HL-60 (cell line): ENCODE measurements around the gene REEP1.

ENCODE experiments used
- GABPA ChIP-seq: IDR thresholded peaks from 2 replicates; pipeline ENCODE4 v1.6.1; 2012; ENCODE audit warnings: low read depth
- POLR2AphosphoS5 ChIP-seq: IDR thresholded peaks from 2 replicates; pipeline ENCODE4 v1.6.1; 2012; ENCODE audit warnings: low read depth
- TF ChIP-seq, protein P1 (sequence below): IDR thresholded peaks from one replicate; pipeline ENCODE4 v1.5.1; 2011; ENCODE audit warnings: low read length, control low read depth, inconsistent platforms; ENCODE audit not compliant: insufficient read depth
- TF ChIP-seq, protein P2 (sequence below): IDR thresholded peaks from 2 replicates; pipeline ENCODE4 v1.6.1; 2012; ENCODE audit warnings: low read depth; ENCODE audit not compliant: insufficient replicate concordance

DNA sequence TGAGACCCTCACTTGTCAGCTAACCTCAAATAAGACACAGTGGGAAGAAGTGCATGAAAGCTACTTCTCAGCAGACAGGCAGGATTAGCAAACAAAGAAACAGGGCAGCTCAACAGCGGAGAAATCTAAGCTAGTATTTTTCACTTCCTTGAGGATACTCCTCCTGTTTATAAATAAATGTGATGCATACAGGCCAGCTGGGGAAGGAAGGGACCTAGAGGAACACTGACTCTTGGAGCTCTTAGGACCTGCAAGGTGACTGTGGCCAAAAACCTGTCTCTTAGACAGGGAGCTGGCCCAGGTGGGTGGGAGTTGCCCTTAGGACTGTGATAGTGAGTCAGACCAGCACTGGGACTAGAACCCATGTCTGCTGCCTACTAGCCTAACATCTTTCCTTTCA is 4.8 kb downstream of the REEP1 start:
- TF ChIP-seq POLR2AphosphoS5 (no peak), GABPA (no peak)
- TF ChIP-seq, protein P1, sequence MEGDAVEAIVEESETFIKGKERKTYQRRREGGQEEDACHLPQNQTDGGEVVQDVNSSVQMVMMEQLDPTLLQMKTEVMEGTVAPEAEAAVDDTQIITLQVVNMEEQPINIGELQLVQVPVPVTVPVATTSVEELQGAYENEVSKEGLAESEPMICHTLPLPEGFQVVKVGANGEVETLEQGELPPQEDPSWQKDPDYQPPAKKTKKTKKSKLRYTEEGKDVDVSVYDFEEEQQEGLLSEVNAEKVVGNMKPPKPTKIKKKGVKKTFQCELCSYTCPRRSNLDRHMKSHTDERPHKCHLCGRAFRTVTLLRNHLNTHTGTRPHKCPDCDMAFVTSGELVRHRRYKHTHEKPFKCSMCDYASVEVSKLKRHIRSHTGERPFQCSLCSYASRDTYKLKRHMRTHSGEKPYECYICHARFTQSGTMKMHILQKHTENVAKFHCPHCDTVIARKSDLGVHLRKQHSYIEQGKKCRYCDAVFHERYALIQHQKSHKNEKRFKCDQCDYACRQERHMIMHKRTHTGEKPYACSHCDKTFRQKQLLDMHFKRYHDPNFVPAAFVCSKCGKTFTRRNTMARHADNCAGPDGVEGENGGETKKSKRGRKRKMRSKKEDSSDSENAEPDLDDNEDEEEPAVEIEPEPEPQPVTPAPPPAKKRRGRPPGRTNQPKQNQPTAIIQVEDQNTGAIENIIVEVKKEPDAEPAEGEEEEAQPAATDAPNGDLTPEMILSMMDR, result no peak
- TF ChIP-seq, protein P2, sequence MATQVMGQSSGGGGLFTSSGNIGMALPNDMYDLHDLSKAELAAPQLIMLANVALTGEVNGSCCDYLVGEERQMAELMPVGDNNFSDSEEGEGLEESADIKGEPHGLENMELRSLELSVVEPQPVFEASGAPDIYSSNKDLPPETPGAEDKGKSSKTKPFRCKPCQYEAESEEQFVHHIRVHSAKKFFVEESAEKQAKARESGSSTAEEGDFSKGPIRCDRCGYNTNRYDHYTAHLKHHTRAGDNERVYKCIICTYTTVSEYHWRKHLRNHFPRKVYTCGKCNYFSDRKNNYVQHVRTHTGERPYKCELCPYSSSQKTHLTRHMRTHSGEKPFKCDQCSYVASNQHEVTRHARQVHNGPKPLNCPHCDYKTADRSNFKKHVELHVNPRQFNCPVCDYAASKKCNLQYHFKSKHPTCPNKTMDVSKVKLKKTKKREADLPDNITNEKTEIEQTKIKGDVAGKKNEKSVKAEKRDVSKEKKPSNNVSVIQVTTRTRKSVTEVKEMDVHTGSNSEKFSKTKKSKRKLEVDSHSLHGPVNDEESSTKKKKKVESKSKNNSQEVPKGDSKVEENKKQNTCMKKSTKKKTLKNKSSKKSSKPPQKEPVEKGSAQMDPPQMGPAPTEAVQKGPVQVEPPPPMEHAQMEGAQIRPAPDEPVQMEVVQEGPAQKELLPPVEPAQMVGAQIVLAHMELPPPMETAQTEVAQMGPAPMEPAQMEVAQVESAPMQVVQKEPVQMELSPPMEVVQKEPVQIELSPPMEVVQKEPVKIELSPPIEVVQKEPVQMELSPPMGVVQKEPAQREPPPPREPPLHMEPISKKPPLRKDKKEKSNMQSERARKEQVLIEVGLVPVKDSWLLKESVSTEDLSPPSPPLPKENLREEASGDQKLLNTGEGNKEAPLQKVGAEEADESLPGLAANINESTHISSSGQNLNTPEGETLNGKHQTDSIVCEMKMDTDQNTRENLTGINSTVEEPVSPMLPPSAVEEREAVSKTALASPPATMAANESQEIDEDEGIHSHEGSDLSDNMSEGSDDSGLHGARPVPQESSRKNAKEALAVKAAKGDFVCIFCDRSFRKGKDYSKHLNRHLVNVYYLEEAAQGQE, result no peak
